GM10266 (cell line): ENCODE results near the gene TRAPPC5.

Experiments
- DNase-seq: peaks from one replicate; pipeline ENCODE4 v3.0.0; 2012; ENCODE audit errors: extremely low spot score
- CTCF ChIP-seq: IDR thresholded peaks from 2 replicates; pipeline ENCODE4 v1.5.1; 2012; ENCODE audit warnings: mild to moderate bottlenecking, low read depth; ENCODE audit not compliant: control insufficient read depth, insufficient read depth; ENCODE audit errors: missing control alignments

The TRAPPC5 gene

GRCh38 chr19:7678971-7679751, 1.5 kb upstream of the TRAPPC5 start:
- TF ChIP-seq CTCF: peak; percentile 69
- DNase-seq: peak; percentile 82

- no peak for DNase-seq
- no peak for TF ChIP-seq CTCF
Observed at GRCh38 chr19:7679771-7680605, 645 bp upstream of the TRAPPC5 start.

- peak; percentile 63 for TF ChIP-seq CTCF
- DNase-seq: peak; percentile 94
Observed at GRCh38 chr19:7681340-7682174, 924 bp downstream of the TRAPPC5 start.

GRCh38 chr19:7682175-7682855, 1.7 kb downstream of the TRAPPC5 start:
- no peak for DNase-seq
- TF ChIP-seq CTCF: no peak

- no peak for TF ChIP-seq CTCF
Observed at GRCh38 chr19:7685546-7686445, 5.2 kb downstream of the TRAPPC5 start.

GRCh38 chr19:7687177-7687576, 6.5 kb downstream of the TRAPPC5 start:
- no peak for TF ChIP-seq CTCF
- DNase-seq: no peak

More at GRCh38 chr19:7685546-7686445, 5.2 kb downstream of the TRAPPC5 start:
- no peak for DNase-seq
